Upper lobe of right lung (tissue), 1 donor: ENCODE results near the gene UNC13B. TPM values are rescaled to one million over a fixed set of nuclear protein-coding genes. Genes with fewer than 3 reads are reported as not detected.

Experiments
- ATAC-seq: fragments of 200-7000 bp; cut with Tn5 transposase; one replicate; pipeline ENCODE4 v1.9.1; 2020; ENCODE audit warnings: mild to moderate bottlenecking, moderate library complexity
- DNase-seq: peaks from one replicate; pipeline ENCODE4 v3.0.0-alpha.2; 2020
- H3K27ac ChIP-seq: fragments of 200-600 bp; one replicate; pipeline ENCODE4 v1.8.0; 2022
- H3K27me3 ChIP-seq: fragments of 200-600 bp; one replicate; pipeline ENCODE4 v1.8.0; 2022; ENCODE audit warnings: mild to moderate bottlenecking
- H3K36me3 ChIP-seq: fragments of 200-600 bp; one replicate; pipeline ENCODE4 v1.8.0; 2022
- H3K4me1 ChIP-seq: fragments of 200-600 bp; one replicate; pipeline ENCODE4 v1.8.0; 2022
- H3K4me3 ChIP-seq: fragments of 200-600 bp; one replicate; pipeline ENCODE4 v1.8.0; 2022; ENCODE audit warnings: mild to moderate bottlenecking
- H3K9me3 ChIP-seq: fragments of 200-600 bp; one replicate; pipeline ENCODE4 v1.8.0; 2022
- CTCF ChIP-seq: fragments of 200-600 bp; IDR thresholded peaks from one replicate; pipeline ENCODE4 v1.8.0; 2022; ENCODE audit warnings: antibody characterized with exemption
- intact Hi-C: fragments of 100-400 bp; cut with DNase I; formaldehyde crosslinking; loops from one replicate; pipeline ENCODE4 v1.11.0; 2022
- total RNA-seq: library from RNA; stranded (reverse); fragmentation: NEBNext Ultra II Directional; extraction: Animal tissue kit (Norgen Biotek cat#: 25700); gene quantifications from one replicate; pipeline ENCODE4 v1.2.1, GENCODE V29; 2021
- donor health status: DM: no; HTN: yes; CAD: no; lungs with severe emphysema.

UNC13B gene
- total RNA-seq, 1 donor from 2014 or later: 92.1 TPM

- ATAC-seq: no peak
- DNase-seq: no peak
- TF ChIP-seq CTCF: no peak
- H3K4me3 ChIP-seq: no peak overlapping the region
- intact Hi-C loops: no loop called here
- no peaks in the 10 kb centered on the region for H3K9me3 ChIP-seq
- H3K36me3 ChIP-seq: peaks cover 7% of the 10 kb centered on the region
- H3K27ac ChIP-seq: no peak overlapping the region
- peaks cover 20% of the 10 kb centered on the region for H3K4me1 ChIP-seq
- no peaks in the 10 kb centered on the region for H3K27me3 ChIP-seq
Measured at GRCh38 chr9:35350212-35350611, 188.4 kb downstream of the UNC13B start.

- peak; percentile 76 for ATAC-seq
- DNase-seq: no peak
- intact Hi-C loops: no loop called here
- no peak for TF ChIP-seq CTCF
- H3K4me3 ChIP-seq: no peak overlapping the region
- H3K27ac ChIP-seq: no peak overlapping the region
- no peaks in the 10 kb centered on the region for H3K9me3 ChIP-seq
- H3K4me1 ChIP-seq: peaks cover 20% of the 10 kb centered on the region
- peaks cover 7% of the 10 kb centered on the region for H3K36me3 ChIP-seq
- no peaks in the 10 kb centered on the region for H3K27me3 ChIP-seq
Measured at GRCh38 chr9:35350827-35351549, 189.2 kb downstream of the UNC13B start.

- no peaks in the 10 kb centered on the region for H3K9me3 ChIP-seq
- peaks cover 20% of the 10 kb centered on the region for H3K4me1 ChIP-seq
- intact Hi-C loops: no loop called here
- ATAC-seq (no peak), DNase-seq (no peak)
- no peak for TF ChIP-seq CTCF
- H3K36me3 ChIP-seq: peaks cover 7% of the 10 kb centered on the region
- no peak overlapping the region for H3K27ac ChIP-seq
- H3K4me3 ChIP-seq: no peak overlapping the region
- no peaks in the 10 kb centered on the region for H3K27me3 ChIP-seq
Measured at GRCh38 chr9:35353731-35354365, 192.0 kb downstream of the UNC13B start.

GRCh38 chr9:35355939-35356338 lies 194.1 kb downstream of the UNC13B start:
- Histone ChIP-seq H3K4me1 (peaks cover 13% of the 10 kb centered on the region), H3K4me3 (no peak overlapping the region), H3K27ac (no peak overlapping the region), H3K27me3 (no peaks in the 10 kb centered on the region), H3K9me3 (no peaks in the 10 kb centered on the region), H3K36me3 (peaks cover 7% of the 10 kb centered on the region)
- intact Hi-C loops: no loop called here
- peak; percentile 36 for ATAC-seq
- no peak for DNase-seq
- TF ChIP-seq CTCF: no peak

- no peaks in the 10 kb centered on the region for H3K27me3 ChIP-seq
- no peak overlapping the region for H3K4me3 ChIP-seq
- H3K4me1 ChIP-seq: peaks cover 4% of the 10 kb centered on the region
- TF ChIP-seq CTCF: no peak
- H3K27ac ChIP-seq: no peak overlapping the region
- DNase-seq: no peak
- H3K9me3 ChIP-seq: no peaks in the 10 kb centered on the region
- H3K36me3 ChIP-seq: no peaks in the 10 kb centered on the region
- intact Hi-C loops: no loop called here
- ATAC-seq: no peak
Measured at GRCh38 chr9:35357116-35357515, 195.3 kb downstream of the UNC13B start.
